Measurements from ENCODE around the gene RFTN1. TPM values are rescaled to one million over a fixed set of nuclear protein-coding genes. Genes with fewer than 3 reads are reported as not detected.

RFTN1 gene
- total and polyA plus RNA-seq, 9 of the 15 experiments (the other 6 are each of a cell fraction or from before 2014, with no cell fraction given): 0.08 to 0.51 (median 0.11) TPM; not detected in 6

DNA sequence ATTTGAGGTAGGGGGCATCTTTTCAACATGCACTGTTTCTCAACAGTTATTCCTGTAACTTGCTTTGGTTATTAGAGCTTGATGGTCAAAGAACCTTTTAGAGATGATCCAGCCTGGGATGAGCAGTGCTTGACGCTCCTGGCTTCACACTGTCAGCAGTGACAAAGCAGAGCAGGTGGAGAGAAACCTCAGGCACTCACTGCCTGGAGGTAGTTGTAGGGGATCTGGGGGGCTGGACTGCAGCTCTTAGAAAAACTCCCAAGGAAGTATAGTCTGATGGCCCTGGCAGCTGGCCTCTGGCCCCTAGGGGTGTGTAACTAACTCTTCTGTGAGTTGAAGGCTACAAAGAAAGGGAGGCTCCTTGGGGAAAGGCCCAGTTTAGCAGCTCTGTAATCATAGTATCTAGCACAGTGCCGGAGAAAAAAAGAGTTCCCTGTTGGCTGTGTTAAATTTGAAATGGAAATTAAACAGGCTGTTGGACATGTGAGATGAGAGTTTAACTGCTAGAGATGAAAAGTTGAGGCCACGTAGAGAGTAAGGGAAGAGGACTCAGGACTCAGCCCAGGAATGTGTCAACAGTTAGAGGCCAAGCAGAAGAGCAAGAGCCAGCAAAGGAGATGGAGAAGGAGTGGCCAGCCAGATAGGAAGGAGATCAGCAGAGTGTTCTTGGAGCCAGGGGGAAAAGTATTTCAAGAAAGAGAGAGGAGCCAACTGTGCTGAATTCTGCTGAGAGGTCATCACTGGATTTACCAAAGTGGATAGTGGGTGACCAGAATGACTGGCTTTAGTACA lies 234.3 kb downstream of the RFTN1 start:
- Histone ChIP-seq H3K36me3 (ENCODE audit: control insufficient read depth, insufficient read depth, low read length) (peaks cover 93% of the 10 kb centered on the region), H3K9ac (ENCODE audit: insufficient read depth in 1 of 2, low read depth in 2 of 2, low read length in 2 of 2) (no peak overlapping the region), H3K79me2 (ENCODE audit: control insufficient read depth, insufficient read depth, low read length) (0 out of 3 replicates have a peak, but pooled peaks cover 3% of the 10 kb centered on the region), H3K4me2 (ENCODE audit: insufficient read depth, low read length) (no peak overlapping the region), H4K20me1 (replicated peaks; ENCODE audit: control insufficient read depth, insufficient read depth, low read length) (no peaks in the 10 kb centered on the region; the same call in 1 of the 2 replicates), H3K27ac (ENCODE audit: extremely low read depth, low read depth, low read length) (no peak overlapping the region), H3K27me3 (ENCODE audit: control insufficient read depth in 2 of 2, insufficient read depth in 2 of 2, low read length in 2 of 2) (no peaks in the 10 kb centered on the region), H2AFZ (ENCODE audit: low read depth, low read length) (no peak overlapping the region), H3K4me1 (replicated peaks in 1 of 2; ENCODE audit: control insufficient read depth in 2 of 2, insufficient read depth in 2 of 2, low read length in 2 of 2) (no peaks in the 10 kb centered on the region), H3K9me3 (replicated peaks; ENCODE audit: control insufficient read depth, insufficient read depth, low read depth, low read length) (no peaks in the 10 kb centered on the region), H3K9me1 (ENCODE audit: control insufficient read depth, insufficient read depth, low read length) (no peaks in the 10 kb centered on the region), H3K4me3 (no peak overlapping the region)
- ATAC-seq (no peak; the same call in 2 of the 3 replicates), FAIRE-seq (no peak), DNase-seq (ENCODE audit: extremely low read depth in 1 of 4, low spot score in 3 of 4) (no peak)
- ChIA-PET POLR2A (interaction anchor here (0.6 to 2.2 kb wide), 5 partner anchors 9 to 1918 kb away, joined by 3 to 11 read pairs (median 4); partner anchors contain the start of genes DPH3 and OXNAD1), CTCF (ENCODE audit: low intra/inter-chr PET ratio) (no interaction called here)
- in situ Hi-C loops (cut with MboI): no loop called here
- intact Hi-C loops (cut with micrococcal nuclease): no loop called here
- BruUV-seq (replicated peaks): no TSS peak
- TF ChIP-seq, protein P1, sequence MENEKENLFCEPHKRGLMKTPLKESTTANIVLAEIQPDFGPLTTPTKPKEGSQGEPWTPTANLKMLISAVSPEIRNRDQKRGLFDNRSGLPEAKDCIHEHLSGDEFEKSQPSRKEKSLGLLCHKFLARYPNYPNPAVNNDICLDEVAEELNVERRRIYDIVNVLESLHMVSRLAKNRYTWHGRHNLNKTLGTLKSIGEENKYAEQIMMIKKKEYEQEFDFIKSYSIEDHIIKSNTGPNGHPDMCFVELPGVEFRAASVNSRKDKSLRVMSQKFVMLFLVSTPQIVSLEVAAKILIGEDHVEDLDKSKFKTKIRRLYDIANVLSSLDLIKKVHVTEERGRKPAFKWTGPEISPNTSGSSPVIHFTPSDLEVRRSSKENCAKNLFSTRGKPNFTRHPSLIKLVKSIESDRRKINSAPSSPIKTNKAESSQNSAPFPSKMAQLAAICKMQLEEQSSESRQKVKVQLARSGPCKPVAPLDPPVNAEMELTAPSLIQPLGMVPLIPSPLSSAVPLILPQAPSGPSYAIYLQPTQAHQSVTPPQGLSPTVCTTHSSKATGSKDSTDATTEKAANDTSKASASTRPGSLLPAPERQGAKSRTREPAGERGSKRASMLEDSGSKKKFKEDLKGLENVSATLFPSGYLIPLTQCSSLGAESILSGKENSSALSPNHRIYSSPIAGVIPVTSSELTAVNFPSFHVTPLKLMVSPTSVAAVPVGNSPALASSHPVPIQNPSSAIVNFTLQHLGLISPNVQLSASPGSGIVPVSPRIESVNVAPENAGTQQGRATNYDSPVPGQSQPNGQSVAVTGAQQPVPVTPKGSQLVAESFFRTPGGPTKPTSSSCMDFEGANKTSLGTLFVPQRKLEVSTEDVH (IDR thresholded peaks at IDR 0.05; ENCODE audit: low read depth, partially characterized antibody): no peak
- no peak for TF ChIP-seq FOXJ3 (CRISPR knock-in tag; IDR thresholded peaks at IDR 0.05)
- 87% methylated on average over 3 of the region's 3 CpGs for WGBS (ENCODE audit: insufficient coverage, low coverage, missing lambda C conversion rate)
